Uterus (tissue), 2 donors: ENCODE measurements around the gene WWOX.

Experiments
- CTCF ChIP-seq, 4 experiments: fragments of 200-600 bp in 2 of 4; fragments of 450-650 bp in 2 of 4; sonication (generic) in 2 of 4; IDR thresholded peaks; one replicate each; pipeline ENCODE4 v1.5.1; 2016 to 2019; ENCODE audit warnings: antibody characterized with exemption in 4 of 4, mild to moderate bottlenecking in 2 of 4, moderate library complexity in 1 of 4
- POLR2A ChIP-seq, 2 donors: fragments of 450-650 bp; IDR thresholded peaks; one replicate each; pipeline ENCODE4 v1.6.1; 2016; ENCODE audit warnings: antibody characterized with exemption in 2 of 2, mild to moderate bottlenecking in 1 of 2, moderate library complexity in 1 of 2

- TF ChIP-seq CTCF (IDR thresholded peaks at IDR 0.05) (no peak), POLR2A (IDR thresholded peaks at IDR 0.05) (no peak)
These were observed 110.7 kb downstream of the WWOX start for GRCh38 chr16:78209951-78210661.
